Measurements from ENCODE around the gene EP400. TPM values are rescaled to one million over a fixed set of nuclear protein-coding genes. Genes with fewer than 3 reads are reported as not detected.

Gene EP400
- 22.4 to 26.3 TPM (median 24.8 TPM) in 5 replicates for total RNA-seq (2022; extraction: Qiagen RNA extraction; ENCODE audit: low read depth)

DNA sequence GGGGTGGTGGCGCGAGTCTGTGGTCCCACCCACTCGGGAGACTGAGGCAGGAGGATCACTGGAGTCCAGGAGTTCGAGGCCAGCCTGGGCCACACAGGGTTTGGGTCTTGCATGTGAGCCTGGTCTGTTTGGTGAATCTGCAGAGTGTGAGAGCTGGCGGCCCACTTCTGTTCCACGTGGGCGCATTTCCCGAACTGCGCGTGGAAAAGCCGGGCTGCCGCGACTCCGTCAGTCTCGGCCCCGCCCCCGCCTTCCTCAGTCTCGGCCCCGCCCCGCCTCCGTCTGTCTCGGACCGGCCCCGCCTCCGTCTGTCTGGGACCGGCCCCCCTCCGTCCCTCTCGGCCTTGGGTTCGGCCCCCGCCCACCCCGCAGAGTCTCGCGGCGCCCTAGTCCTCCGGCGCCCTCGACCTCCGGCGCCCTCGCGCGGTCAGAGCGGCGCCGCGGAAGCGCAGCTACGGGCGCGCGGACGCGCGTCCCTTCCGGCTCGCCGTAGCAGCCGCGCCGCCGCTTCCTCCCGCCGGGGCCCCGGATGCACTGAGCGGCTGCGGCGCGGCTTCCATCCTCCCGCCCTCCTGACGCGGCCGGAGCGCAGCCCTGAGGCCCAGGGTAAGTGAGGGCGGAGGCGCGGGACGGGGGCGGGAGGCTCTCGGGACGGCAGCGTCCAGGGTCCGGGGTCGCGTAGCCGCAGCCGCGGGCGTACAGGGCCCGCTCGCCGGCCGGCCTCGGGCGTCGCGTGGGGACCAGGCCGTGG is at the start of gene EP400:
EP400 (plus strand) TSS at position 512 of the 751 bp plus-strand sequence. CDS start 10,678 bp downstream, outside the sequence.

GRCh38 chr12:131928711-131929580 is 20.8 kb upstream of the EP400 start, which contains the start of gene PUS1:
Gene PUS1 (plus strand): TSS chr12:131929276. CDS start chr12:131929723, 447 bp downstream.

Other genes starting within 250 kb of the EP400 start
- 26.2 to 31.5 TPM (median 30.9 TPM) in 5 replicates for gene SFSWAP, start 238.9 kb upstream of the EP400 start, total RNA-seq (2022; extraction: Qiagen RNA extraction; ENCODE audit: low read depth)
- gene MMP17, start 121.5 kb upstream of the EP400 start, total RNA-seq (2022; extraction: Qiagen RNA extraction; ENCODE audit: low read depth), result 5.9 to 12.4 TPM (median 12.2 TPM) in 5 replicates
- 22.6 to 41.2 TPM (median 34.1 TPM) in 5 replicates for gene ULK1, start 55.3 kb upstream of the EP400 start, total RNA-seq (2022; extraction: Qiagen RNA extraction; ENCODE audit: low read depth)
- 53.9 to 85.2 TPM (median 84.1 TPM) in 5 replicates for gene PUS1, start 20.7 kb upstream of the EP400 start, total RNA-seq (2022; extraction: Qiagen RNA extraction; ENCODE audit: low read depth)
- 20.9 to 28.9 TPM (median 28.3 TPM) in 5 replicates for gene DDX51, start 194.4 kb downstream of the EP400 start, total RNA-seq (2022; extraction: Qiagen RNA extraction; ENCODE audit: low read depth)
- gene NOC4L, start 194.5 kb downstream of the EP400 start, total RNA-seq (2022; extraction: Qiagen RNA extraction; ENCODE audit: low read depth), result 36.9 to 66.0 TPM (median 60.9 TPM) in 5 replicates